Stomach (tissue), 4 donors: ENCODE measurements around the gene FOLR1.

Experiments used
- POLR2AphosphoS5 ChIP-seq, 3 donors: sonication (generic); formaldehyde crosslinking; IDR thresholded peaks; one replicate each; pipeline ENCODE4 v1.6.1; 2016; ENCODE audit warnings: antibody characterized with exemption in 3 of 3
- TF ChIP-seq, protein P1 (sequence below), 7 experiments: fragments of 450-650 bp in 4 of 7; fragments of 200-600 bp in 3 of 7; sonication (generic) in 3 of 7; IDR thresholded peaks; one replicate each; pipeline ENCODE4 v1.5.1; 2016 to 2019; ENCODE audit warnings: antibody characterized with exemption in 7 of 7, control low read depth in 2 of 7, mild to moderate bottlenecking in 1 of 7

DNA sequence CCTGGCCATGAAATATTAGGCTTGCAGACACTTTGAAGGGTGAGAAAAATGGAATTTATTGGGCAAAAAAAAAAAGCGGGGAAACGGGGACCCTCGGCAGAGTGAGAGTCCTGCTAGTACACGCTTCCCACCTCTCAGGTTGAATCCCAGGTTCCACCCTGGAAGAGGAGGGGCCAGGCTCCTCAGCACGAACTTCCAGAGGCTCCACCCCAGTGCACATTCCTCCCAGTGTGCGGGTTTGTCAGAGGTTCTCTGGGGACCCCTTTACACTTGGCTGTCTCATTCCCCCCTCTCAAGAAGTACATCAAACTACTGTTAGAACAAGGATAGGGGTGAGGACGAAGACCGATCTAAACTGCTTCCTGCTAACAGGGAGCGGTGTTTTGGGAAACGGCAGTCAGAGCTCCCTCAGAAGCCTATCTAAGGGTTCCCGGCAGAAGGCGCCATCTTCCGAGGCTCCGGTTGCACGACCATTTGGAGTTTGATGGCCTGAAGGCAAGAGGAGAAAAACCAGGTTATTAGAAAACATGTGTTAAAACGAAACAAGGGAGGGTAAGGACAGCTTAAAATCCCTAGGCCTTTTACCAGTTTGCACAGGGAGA, 28.9 kb upstream of the FOLR1 start:
- TF ChIP-seq, protein P1, sequence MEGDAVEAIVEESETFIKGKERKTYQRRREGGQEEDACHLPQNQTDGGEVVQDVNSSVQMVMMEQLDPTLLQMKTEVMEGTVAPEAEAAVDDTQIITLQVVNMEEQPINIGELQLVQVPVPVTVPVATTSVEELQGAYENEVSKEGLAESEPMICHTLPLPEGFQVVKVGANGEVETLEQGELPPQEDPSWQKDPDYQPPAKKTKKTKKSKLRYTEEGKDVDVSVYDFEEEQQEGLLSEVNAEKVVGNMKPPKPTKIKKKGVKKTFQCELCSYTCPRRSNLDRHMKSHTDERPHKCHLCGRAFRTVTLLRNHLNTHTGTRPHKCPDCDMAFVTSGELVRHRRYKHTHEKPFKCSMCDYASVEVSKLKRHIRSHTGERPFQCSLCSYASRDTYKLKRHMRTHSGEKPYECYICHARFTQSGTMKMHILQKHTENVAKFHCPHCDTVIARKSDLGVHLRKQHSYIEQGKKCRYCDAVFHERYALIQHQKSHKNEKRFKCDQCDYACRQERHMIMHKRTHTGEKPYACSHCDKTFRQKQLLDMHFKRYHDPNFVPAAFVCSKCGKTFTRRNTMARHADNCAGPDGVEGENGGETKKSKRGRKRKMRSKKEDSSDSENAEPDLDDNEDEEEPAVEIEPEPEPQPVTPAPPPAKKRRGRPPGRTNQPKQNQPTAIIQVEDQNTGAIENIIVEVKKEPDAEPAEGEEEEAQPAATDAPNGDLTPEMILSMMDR (IDR thresholded peaks at IDR 0.05) = no peak
- TF ChIP-seq POLR2AphosphoS5 (IDR thresholded peaks at IDR 0.05) = no peak
